ENCODE results near the gene OSBPL10. TPM values are rescaled to one million over a fixed set of nuclear protein-coding genes. Genes with fewer than 3 reads are reported as not detected.

The OSBPL10 gene
- total and polyA plus RNA-seq, 2 of the 8 experiments (the other 6 are each of a cell fraction or from before 2014, with no cell fraction given) = 26.2 to 86.7 TPM

GRCh38 chr3:31804251-31805051 is 176.6 kb downstream of the OSBPL10 start (continued):
- no peak for TF ChIP-seq ATF3 (IDR thresholded peaks at IDR 0.05; ENCODE audit: insufficient read depth, low read depth, low read length)
